ENCODE data around the gene JAM2. TPM values are rescaled to one million over a fixed set of nuclear protein-coding genes. Genes with fewer than 3 reads are reported as not detected.

JAM2 gene
- total RNA-seq, 1 experiment from 2014 or later, result 2.6 TPM

- Mint-ChIP-seq H3K4me3 (peak overlapping the region; percentile 47 to 79), H3K36me3 (ENCODE audit: insufficient read depth in 1 of 3, low read depth in 3 of 3) (no peaks in the 10 kb centered on the region; a peak in 1 of 7 replicates), H3K4me1 (peaks cover 22 to 30% of the 10 kb centered on the region in 2 experiments), H3K9me3 (no peaks in the 10 kb centered on the region), H3K27me3 (ENCODE audit: low read depth) (peaks cover 56% of the 10 kb centered on the region), H3K27ac (no peak overlapping the region)
- Histone ChIP-seq H3K18ac (ENCODE audit: insufficient read length, low read depth, low read length) (no peak overlapping the region), H3K27me3 (ENCODE audit: insufficient read depth, low read length) (peaks cover 2% of the 10 kb centered on the region; the same call in 1 of the 2 replicates), H3K14ac (ENCODE audit: insufficient read depth, low read length) (no peak overlapping the region), H3K23ac (ENCODE audit: insufficient read length, low read depth, low read length) (no peak overlapping the region), H3K4me1 (ENCODE audit: insufficient read depth, low read length) (no peaks in the 10 kb centered on the region), H2AFZ (ENCODE audit: low read length) (no peak overlapping the region), H3K4ac (ENCODE audit: low read depth, low read length) (no peak overlapping the region), H4K20me1 (ENCODE audit: control insufficient read depth, insufficient read depth, insufficient read length) (no peaks in the 10 kb centered on the region), H2BK15ac (ENCODE audit: low read depth, low read length) (no peak overlapping the region), H2BK120ac (ENCODE audit: low read depth, low read length, poor library complexity, severe bottlenecking) (no peak overlapping the region), H3K9ac (ENCODE audit: extremely low read depth, insufficient read length, low read length) (no peak overlapping the region), H2BK12ac (ENCODE audit: insufficient read length, low read depth, low read length) (no peak overlapping the region), H2BK20ac (ENCODE audit: low read depth, low read length, poor library complexity, severe bottlenecking) (no peak overlapping the region), H3K27ac (ENCODE audit: insufficient read length, low read depth, low read length) (no peak overlapping the region), H3T11ph (ENCODE audit: low read length) (no peak overlapping the region), H4K8ac (replicated peaks; ENCODE audit: insufficient read length, low read depth, low read length) (no peak overlapping the region), H4K5ac (ENCODE audit: insufficient read length, low read depth, low read length) (no peak overlapping the region), H3K79me2 (ENCODE audit: insufficient read depth, low read length) (no peaks in the 10 kb centered on the region), H3K56ac (ENCODE audit: insufficient read length, low read depth, low read length) (no peak overlapping the region), H3K23me2 (ENCODE audit: insufficient read length, low read depth, low read length, poor library complexity, severe bottlenecking) (peaks cover 12% of the 10 kb centered on the region), H3K9me3 (ENCODE audit: control insufficient read depth, low read depth, low read length) (no peaks in the 10 kb centered on the region), H2BK5ac (ENCODE audit: insufficient read length, low read length) (no peak overlapping the region), H2AK5ac (ENCODE audit: insufficient read length, low read length) (no peak overlapping the region), H3K4me2 (ENCODE audit: insufficient read depth, insufficient read length, low read length) (no peak overlapping the region), H3K79me1 (ENCODE audit: insufficient read depth, low read depth, low read length, poor library complexity, severe bottlenecking) (no peaks in the 10 kb centered on the region), H4K91ac (ENCODE audit: insufficient read length, low read depth, low read length) (no peak overlapping the region)
- no peak for DNase-seq
- WGBS (ENCODE audit: extremely low coverage, insufficient read length, low lambda C conversion rate), result no CpG with 5 or more reads among the region's 5 CpGs
- TF ChIP-seq, protein P1, sequence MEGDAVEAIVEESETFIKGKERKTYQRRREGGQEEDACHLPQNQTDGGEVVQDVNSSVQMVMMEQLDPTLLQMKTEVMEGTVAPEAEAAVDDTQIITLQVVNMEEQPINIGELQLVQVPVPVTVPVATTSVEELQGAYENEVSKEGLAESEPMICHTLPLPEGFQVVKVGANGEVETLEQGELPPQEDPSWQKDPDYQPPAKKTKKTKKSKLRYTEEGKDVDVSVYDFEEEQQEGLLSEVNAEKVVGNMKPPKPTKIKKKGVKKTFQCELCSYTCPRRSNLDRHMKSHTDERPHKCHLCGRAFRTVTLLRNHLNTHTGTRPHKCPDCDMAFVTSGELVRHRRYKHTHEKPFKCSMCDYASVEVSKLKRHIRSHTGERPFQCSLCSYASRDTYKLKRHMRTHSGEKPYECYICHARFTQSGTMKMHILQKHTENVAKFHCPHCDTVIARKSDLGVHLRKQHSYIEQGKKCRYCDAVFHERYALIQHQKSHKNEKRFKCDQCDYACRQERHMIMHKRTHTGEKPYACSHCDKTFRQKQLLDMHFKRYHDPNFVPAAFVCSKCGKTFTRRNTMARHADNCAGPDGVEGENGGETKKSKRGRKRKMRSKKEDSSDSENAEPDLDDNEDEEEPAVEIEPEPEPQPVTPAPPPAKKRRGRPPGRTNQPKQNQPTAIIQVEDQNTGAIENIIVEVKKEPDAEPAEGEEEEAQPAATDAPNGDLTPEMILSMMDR (conservative IDR thresholded peaks at IDR 0.05), result no peak
These were observed 1.0 kb upstream of the JAM2 start for GRCh38 chr21:25637851-25638659.
